ENCODE data around the gene TUBA1B. TPM values are rescaled to one million over a fixed set of nuclear protein-coding genes. Genes with fewer than 3 reads are reported as not detected.

The TUBA1B gene
- total RNA-seq, 1 donor from 2014 or later, result 939 TPM

DNA sequence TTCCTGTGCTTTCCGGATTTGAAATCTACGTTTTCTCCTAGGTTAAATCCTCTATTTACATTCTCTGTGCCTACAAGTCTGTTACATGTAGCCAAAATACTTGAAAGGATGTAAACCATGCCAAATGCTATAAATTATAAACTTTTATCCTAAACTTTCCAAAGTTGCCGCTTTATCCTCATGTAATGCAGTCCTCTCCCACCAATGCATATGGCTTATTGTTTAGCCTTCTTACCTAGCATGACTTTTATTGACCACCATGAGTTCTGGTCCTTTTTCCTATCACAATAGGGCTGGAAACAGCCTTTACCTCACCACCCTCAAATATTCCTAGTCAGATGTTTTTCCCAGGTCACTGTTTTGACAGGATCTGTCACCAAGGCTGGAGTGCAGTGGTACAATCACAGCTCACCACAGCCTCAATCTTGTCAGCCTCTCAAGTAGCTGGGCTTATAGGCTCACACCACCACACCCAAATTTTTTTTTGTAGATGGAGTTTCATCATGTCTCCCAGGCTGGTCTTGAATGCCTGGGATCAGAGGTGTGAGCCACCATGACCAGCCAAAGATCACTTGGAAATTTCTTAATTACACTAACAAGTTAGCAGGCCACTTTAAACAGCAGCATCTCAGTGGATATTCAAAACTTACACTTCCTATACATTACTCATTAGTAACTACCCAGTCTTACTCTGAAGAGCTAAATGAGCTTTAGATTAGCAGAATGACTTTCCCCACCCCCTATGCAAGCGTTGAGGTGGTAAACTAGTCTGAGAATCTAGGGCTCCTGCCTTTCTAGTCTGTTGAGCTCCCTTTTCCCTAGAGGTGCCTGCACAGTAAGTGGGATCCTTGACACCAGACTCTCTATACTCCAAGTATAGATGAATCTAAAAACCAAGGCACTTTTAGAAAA is 4.1 kb downstream of the TUBA1B start:
- Histone ChIP-seq H3K27ac (ENCODE audit: low read depth, low read length) (no peak overlapping the region), H3K4me2 (ENCODE audit: low read length) (peak overlapping the region; percentile 7), H3K9ac (ENCODE audit: low read length) (no peak overlapping the region), H3K9me3 (ENCODE audit: insufficient read depth, low read depth, low read length) (no peaks in the 10 kb centered on the region), H3K4me3 (ENCODE audit: insufficient read depth, low read depth, low read length) (no peak overlapping the region), H3K27me3 (ENCODE audit: insufficient read depth, low read length) (no peaks in the 10 kb centered on the region), H3K79me2 (ENCODE audit: insufficient read depth, low read length) (peaks cover 33% of the 10 kb centered on the region), H3K36me3 (ENCODE audit: insufficient read depth, low read length) (peaks cover 26% of the 10 kb centered on the region), H3K4me1 (ENCODE audit: insufficient read depth, low read length) (peaks cover 15% of the 10 kb centered on the region), H2AFZ (ENCODE audit: low read depth, low read length) (no peak overlapping the region), H4K20me1 (ENCODE audit: insufficient read depth, low read length) (peaks cover 36% of the 10 kb centered on the region)
- no peak for FAIRE-seq
- Mint-ChIP-seq H3K9me3 (ENCODE audit: unreplicated experiment) (no peaks in the 10 kb centered on the region), H3K27ac (ENCODE audit: unreplicated experiment) (peak overlapping the region; percentile 63), H3K27me3 (ENCODE audit: low read depth, unreplicated experiment) (no peaks in the 10 kb centered on the region), H3K4me3 (ENCODE audit: unreplicated experiment) (peak overlapping the region; percentile 70), H3K4me1 (ENCODE audit: low read depth, unreplicated experiment) (peaks cover 25% of the 10 kb centered on the region), H3K36me3 (ENCODE audit: low read depth, unreplicated experiment) (peaks cover 26% of the 10 kb centered on the region)
- no peak for DNase-seq (ENCODE audit: low read depth)
- no peak for TF ChIP-seq EZH2 (IDR thresholded peaks at IDR 0.05; ENCODE audit: insufficient read depth, low read length)
- TF ChIP-seq, protein P1, sequence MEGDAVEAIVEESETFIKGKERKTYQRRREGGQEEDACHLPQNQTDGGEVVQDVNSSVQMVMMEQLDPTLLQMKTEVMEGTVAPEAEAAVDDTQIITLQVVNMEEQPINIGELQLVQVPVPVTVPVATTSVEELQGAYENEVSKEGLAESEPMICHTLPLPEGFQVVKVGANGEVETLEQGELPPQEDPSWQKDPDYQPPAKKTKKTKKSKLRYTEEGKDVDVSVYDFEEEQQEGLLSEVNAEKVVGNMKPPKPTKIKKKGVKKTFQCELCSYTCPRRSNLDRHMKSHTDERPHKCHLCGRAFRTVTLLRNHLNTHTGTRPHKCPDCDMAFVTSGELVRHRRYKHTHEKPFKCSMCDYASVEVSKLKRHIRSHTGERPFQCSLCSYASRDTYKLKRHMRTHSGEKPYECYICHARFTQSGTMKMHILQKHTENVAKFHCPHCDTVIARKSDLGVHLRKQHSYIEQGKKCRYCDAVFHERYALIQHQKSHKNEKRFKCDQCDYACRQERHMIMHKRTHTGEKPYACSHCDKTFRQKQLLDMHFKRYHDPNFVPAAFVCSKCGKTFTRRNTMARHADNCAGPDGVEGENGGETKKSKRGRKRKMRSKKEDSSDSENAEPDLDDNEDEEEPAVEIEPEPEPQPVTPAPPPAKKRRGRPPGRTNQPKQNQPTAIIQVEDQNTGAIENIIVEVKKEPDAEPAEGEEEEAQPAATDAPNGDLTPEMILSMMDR (IDR thresholded peaks at IDR 0.05; ENCODE audit: insufficient read depth, low read depth, low read length), result no peak

DNA sequence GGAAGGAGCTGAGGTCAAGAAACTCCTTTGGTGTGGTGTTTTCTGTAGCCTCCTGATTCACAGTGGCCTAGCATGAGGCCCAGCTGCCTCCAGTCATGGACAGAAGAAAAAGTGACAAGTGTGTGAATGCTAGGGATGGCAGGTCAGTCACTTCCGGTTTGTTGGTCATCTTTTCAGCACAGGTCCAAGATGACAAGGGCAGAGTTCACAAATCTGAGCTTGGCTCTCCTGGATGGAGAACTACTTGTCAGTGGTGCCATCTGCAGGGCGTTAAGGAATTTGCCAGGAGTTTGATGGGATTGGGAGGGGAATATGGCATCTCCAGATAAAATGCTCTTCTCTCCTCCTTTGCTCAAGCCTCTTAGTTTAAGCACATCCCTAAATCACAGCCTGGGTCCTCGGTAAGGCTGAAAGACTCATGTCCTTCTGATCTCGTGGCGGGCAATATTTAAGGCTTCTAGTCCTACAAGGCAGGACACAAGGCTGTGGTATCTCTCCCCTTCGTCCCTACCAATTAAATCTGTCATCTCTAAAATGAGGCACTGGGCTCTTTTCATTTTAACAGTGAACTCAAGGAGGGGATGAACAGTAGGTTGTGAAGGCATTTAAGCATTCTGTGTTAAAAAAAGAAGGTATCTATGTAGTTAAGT is 10.0 kb downstream of the TUBA1B start:
- H3K27ac ChIP-seq (ENCODE audit: low read depth, low read length), result no peak overlapping the region
- H4K20me1 ChIP-seq (ENCODE audit: insufficient read depth, low read length), result no peaks in the 10 kb centered on the region
- H3K36me3 ChIP-seq (ENCODE audit: insufficient read depth, low read length), result no peaks in the 10 kb centered on the region
- no peak overlapping the region for H2AFZ ChIP-seq (ENCODE audit: low read depth, low read length)
- H3K9ac ChIP-seq (ENCODE audit: low read length), result no peak overlapping the region
- FAIRE-seq, result peak; percentile 87
- no peaks in the 10 kb centered on the region for H3K36me3 Mint-ChIP-seq (ENCODE audit: low read depth, unreplicated experiment)
- H3K4me3 Mint-ChIP-seq (ENCODE audit: unreplicated experiment), result peak overlapping the region; percentile 40
- H3K79me2 ChIP-seq (ENCODE audit: insufficient read depth, low read length), result no peaks in the 10 kb centered on the region
- no peak for TF ChIP-seq EZH2 (IDR thresholded peaks at IDR 0.05; ENCODE audit: insufficient read depth, low read length)
- TF ChIP-seq, protein P1 (IDR thresholded peaks at IDR 0.05; ENCODE audit: insufficient read depth, low read depth, low read length), result peak; percentile 60
- peak; percentile 36 for DNase-seq (ENCODE audit: low read depth)
- no peaks in the 10 kb centered on the region for H3K9me3 ChIP-seq (ENCODE audit: insufficient read depth, low read depth, low read length)
- no peaks in the 10 kb centered on the region for H3K9me3 Mint-ChIP-seq (ENCODE audit: unreplicated experiment)
- no peaks in the 10 kb centered on the region for H3K27me3 ChIP-seq (ENCODE audit: insufficient read depth, low read length)
- no peaks in the 10 kb centered on the region for H3K4me1 Mint-ChIP-seq (ENCODE audit: low read depth, unreplicated experiment)
- no peak overlapping the region for H3K4me2 ChIP-seq (ENCODE audit: low read length)
- H3K4me1 ChIP-seq (ENCODE audit: insufficient read depth, low read length), result no peaks in the 10 kb centered on the region
- no peak overlapping the region for H3K4me3 ChIP-seq (ENCODE audit: insufficient read depth, low read depth, low read length)
- H3K27me3 Mint-ChIP-seq (ENCODE audit: low read depth, unreplicated experiment), result peaks cover 4% of the 10 kb centered on the region
- H3K27ac Mint-ChIP-seq (ENCODE audit: unreplicated experiment), result no peak overlapping the region

Measured in astrocyte (in vitro differentiated cells and primary cell).